SH-SY5Y (cell line): Measurements from ENCODE around the gene ADAMTS2.
A peak's percentile ranks its signal among the peaks of the same experiment; 100 is the strongest.

ENCODE experiments used
- GATA2 ChIP-seq: IDR thresholded peaks from 2 replicates; pipeline ENCODE4 v1.6.1; 2011; ENCODE audit warnings: mild to moderate bottlenecking, low read depth, low read length
- GATA3 ChIP-seq: IDR thresholded peaks from 2 replicates; pipeline ENCODE4 v1.6.1; 2011; ENCODE audit warnings: low read depth, mild to moderate bottlenecking, low read length, moderate library complexity

ADAMTS2 gene

DNA sequence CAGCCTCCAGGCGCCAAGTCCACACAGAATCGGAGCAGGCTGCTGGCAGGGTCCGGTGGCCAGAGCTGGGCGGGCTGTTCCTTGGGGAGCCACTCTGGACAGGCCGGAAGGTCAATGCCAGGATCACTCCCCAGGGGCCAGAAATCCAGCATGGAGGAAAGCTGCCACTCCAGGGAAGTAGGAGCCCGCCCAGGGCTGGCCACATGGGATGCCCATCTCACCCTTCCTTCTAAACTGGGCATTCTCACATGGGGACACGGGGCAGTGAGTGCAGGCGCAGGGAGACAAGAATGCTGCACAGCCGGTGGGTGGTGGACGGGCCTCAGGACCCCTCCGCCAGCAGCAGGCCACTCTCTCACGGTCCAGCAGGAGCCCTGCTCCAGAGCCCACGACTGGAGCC, 58.2 kb downstream of the ADAMTS2 start:
- TF ChIP-seq GATA3 (no peak), GATA2 (no peak)

GRCh38 chr5:179284751-179285631, 60.3 kb downstream of the ADAMTS2 start:
- TF ChIP-seq GATA3 = no peak
- TF ChIP-seq GATA2 = 0 out of 2 replicates have a peak, but pooled peaks have one; percentile 11

DNA sequence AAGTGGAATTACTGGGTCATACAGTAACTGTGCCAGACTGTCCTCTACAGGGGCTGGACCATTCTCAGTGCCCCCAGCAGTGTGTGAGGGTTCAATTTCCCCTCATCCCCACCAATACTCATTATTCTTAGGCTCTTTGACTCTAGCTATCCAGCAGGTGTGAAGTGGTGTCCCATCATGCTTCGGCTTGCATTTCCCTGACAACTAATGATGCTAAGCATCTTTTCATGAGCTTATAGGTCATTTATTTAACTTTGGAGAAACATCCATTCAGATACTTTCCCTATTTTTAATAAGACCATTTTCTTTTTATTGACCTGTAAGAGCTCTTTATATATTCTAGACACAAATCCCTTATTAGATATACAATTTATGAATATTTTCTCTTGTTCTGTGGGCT, 63.6 kb downstream of the ADAMTS2 start:
- no peak for TF ChIP-seq GATA3
- TF ChIP-seq GATA2 = no peak

DNA sequence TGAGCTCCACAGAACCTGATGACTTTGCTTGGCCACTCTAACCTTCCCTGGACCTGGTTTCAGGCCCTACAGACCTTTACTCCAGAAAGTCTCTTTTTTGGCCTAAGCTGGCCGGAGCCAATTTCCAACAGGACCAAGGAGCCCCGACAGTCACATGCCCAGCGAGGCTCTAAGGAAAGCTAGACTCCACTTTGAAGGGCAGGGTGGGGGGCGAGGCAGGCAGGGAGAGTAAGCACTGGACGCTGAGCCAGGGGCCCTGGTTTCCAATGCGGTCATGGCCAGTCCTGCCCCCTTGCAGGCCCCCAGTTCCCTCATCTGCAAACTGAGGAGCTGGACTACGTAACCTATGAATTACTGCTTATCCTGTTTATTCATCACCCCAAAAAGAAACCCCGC, 65.2 kb downstream of the ADAMTS2 start:
- no peak for TF ChIP-seq GATA3
- TF ChIP-seq GATA2 = no peak

GRCh38 chr5:179279347-179280094, 65.7 kb downstream of the ADAMTS2 start:
- TF ChIP-seq GATA3 = no peak
- no peak for TF ChIP-seq GATA2

DNA sequence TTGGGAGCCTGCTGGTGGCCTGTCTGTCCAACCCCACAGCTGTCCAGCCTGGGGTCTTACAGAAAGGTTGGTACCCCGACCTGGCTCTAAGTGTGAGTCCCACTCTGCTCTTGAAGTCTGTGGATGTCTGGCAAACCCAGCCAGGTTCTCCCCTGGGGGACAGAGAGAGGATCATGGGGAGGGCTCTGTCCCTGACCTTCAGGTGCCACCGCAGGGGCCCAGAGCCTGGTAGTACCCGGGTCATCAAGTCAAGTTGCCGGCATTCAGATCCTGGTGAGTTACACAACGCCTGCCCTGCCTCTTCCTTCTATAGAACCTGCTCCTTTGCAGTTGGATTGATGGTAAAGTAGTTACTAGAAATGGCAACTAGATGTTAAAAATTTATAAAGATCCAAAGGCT, 66.7 kb downstream of the ADAMTS2 start:
- TF ChIP-seq GATA2 (no peak), GATA3 (no peak)

- no peak for TF ChIP-seq GATA2
- no peak for TF ChIP-seq GATA3
Observed at GRCh38 chr5:179278119-179278518, 67.1 kb downstream of the ADAMTS2 start.

DNA sequence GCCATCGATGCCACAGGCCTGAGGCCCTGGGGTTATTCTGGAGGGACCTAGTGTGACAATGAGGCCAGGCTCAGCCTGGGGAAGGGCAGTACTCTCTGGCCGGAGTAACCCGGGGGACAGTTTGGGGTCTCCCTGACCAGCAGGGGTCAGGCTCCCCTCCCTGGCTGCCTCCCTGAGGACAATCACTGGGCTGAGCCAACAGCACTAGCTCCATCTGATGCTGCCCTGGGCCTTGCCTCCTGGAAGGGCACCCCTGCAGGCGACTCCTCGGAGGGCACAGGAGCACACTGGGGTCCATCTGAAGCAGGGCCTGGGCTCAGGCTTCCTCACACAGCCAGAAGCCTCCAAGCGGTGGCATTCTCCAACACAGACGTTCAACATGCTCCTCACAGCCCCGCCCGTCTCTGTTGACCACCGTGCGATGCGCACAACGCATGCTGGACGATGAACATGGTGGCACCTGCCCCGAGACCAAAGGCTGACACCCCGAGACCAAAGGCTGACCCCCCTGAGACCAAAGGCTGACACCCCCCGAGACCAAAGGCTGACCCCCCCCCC, 68.3 kb downstream of the ADAMTS2 start:
- TF ChIP-seq GATA2 = no peak
- no peak for TF ChIP-seq GATA3

GRCh38 chr5:179275941-179276837, 69.1 kb downstream of the ADAMTS2 start:
- TF ChIP-seq GATA2 (no peak), GATA3 (no peak)

GRCh38 chr5:179275381-179275878, 69.8 kb downstream of the ADAMTS2 start:
- TF ChIP-seq GATA3 (no peak), GATA2 (no peak)

DNA sequence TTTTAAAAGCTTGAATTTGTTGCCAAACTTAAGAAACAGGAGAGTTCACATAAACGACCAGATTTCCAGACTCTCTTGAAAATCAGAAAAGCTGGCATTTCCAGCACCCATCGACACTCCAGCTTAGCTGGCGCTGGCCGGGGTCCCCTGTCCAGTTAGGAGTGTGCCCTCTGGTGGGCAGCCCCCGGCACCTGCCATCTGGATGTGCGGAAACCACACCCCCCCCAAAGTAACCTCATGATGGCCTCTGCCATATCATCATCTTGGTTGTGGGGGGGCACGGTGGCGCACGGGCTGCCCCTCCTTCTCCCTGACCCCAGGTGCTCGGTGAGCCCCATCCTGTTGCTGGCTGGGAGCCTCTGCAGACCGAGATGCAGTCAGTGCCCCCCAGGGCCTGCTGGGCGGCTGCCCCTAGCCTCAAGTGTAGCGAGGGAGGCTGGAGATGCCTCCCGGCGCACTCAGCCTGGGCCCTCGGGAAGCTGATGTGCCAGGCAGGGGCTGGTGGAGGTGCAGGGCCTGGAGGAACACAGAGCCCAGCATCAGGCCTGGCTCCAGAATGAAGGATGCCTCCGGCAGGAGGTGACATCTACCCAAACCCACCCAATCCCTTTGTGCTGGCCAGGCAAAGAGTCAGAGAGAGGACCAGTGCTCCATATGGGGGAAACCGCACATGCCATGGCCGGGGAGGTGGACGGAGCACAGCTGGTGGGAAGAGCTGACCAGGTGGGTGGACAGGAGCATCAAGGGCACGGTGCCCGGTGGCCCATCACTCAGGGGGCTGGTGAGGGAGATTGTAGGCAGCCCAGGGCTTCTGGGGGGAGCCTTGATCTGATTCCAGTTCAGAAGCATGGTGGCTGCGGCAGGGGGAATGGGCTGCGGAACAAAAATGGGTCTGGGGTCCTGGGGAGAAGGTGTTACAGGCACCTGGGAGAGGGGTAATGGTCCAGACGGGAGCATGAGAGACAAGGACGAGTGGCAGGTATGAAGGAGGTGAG, 70.6 kb downstream of the ADAMTS2 start:
- TF ChIP-seq GATA3 (no peak), GATA2 (no peak)

GRCh38 chr5:179273441-179274145, 71.7 kb downstream of the ADAMTS2 start:
- TF ChIP-seq GATA2 (no peak), GATA3 (no peak)
